Left ventricle myocardium superior (tissue), 1 donor: Measurements from ENCODE around the gene RMP24.
A peak's percentile ranks its signal among the peaks of the same experiment; 100 is the strongest.

Experiments
- ATAC-seq: fragments of 200-7000 bp; cut with Tn5 transposase; one replicate; pipeline ENCODE4 v1.9.1; 2020; ENCODE audit warnings: mild to moderate bottlenecking, moderate library complexity
- DNase-seq: peaks from one replicate; pipeline ENCODE4 v3.0.0-alpha.2; 2020
- intact Hi-C: fragments of 100-400 bp; cut with micrococcal nuclease; formaldehyde crosslinking; loops from one replicate; pipeline ENCODE4 v1.11.0; 2022
- donor health status: DM: no; HTN: yes; CAD: no; lungs with severe emphysema.

The RMP24 gene

GRCh38 chr18:35972197-35973000, at the start of gene RMP24:
Gene RMP24 (plus strand): TSS chr18:35972679.
- intact Hi-C loops: no loop called here
- ATAC-seq (peak; percentile 98), DNase-seq (peak; percentile 95)

GRCh38 chr18:35923939-35924684, 48.4 kb upstream of the RMP24 start:
- DNase-seq (no peak), ATAC-seq (peak; percentile 26)
- intact Hi-C loops: no loop called here

GRCh38 chr18:35926884-35927283, 45.6 kb upstream of the RMP24 start:
- ATAC-seq (no peak), DNase-seq (no peak)
- intact Hi-C loops: no loop called here

- ATAC-seq (no peak), DNase-seq (no peak)
- intact Hi-C loops: no loop called here
These were observed 45.0 kb upstream of the RMP24 start for GRCh38 chr18:35927430-35927829.

- DNase-seq (no peak), ATAC-seq (no peak)
- intact Hi-C loops: no loop called here
These were observed 38.5 kb upstream of the RMP24 start for GRCh38 chr18:35933982-35934381.

GRCh38 chr18:35934891-35935290, 37.6 kb upstream of the RMP24 start:
- ATAC-seq: no peak
- intact Hi-C loops: no loop called here
- DNase-seq: no peak

GRCh38 chr18:35935805-35936204, 36.7 kb upstream of the RMP24 start:
- no peak for DNase-seq
- no peak for ATAC-seq
- intact Hi-C loops: no loop called here

- intact Hi-C loops: no loop called here
- ATAC-seq (no peak), DNase-seq (no peak)
These were observed 35.5 kb upstream of the RMP24 start for GRCh38 chr18:35936951-35937350.

GRCh38 chr18:35938158-35938557, 34.3 kb upstream of the RMP24 start:
- intact Hi-C loops: no loop called here
- ATAC-seq: no peak
- no peak for DNase-seq

GRCh38 chr18:35938562-35938961, 33.9 kb upstream of the RMP24 start:
- DNase-seq (no peak), ATAC-seq (no peak)
- intact Hi-C loops: no loop called here

- intact Hi-C loops: no loop called here
These were observed 33.3 kb upstream of the RMP24 start for GRCh38 chr18:35939138-35939537.

GRCh38 chr18:35941299-35941698, 31.2 kb upstream of the RMP24 start:
- DNase-seq: no peak
- intact Hi-C loops: no loop called here
- no peak for ATAC-seq

More at GRCh38 chr18:35939138-35939537, 33.3 kb upstream of the RMP24 start:
- DNase-seq (no peak), ATAC-seq (no peak)

GRCh38 chr18:35942133-35942532, 30.3 kb upstream of the RMP24 start:
- ATAC-seq (no peak), DNase-seq (no peak)
- intact Hi-C loops: no loop called here

- intact Hi-C loops: no loop called here
- DNase-seq: no peak
- ATAC-seq: no peak
These were observed 29.8 kb upstream of the RMP24 start for GRCh38 chr18:35942661-35943060.

GRCh38 chr18:35948080-35948479, 24.4 kb upstream of the RMP24 start:
- ATAC-seq: no peak
- no peak for DNase-seq
- intact Hi-C loops: no loop called here

- ATAC-seq (no peak), DNase-seq (no peak)
- intact Hi-C loops: no loop called here
These were observed 23.4 kb upstream of the RMP24 start for GRCh38 chr18:35949090-35949489.

GRCh38 chr18:35949903-35950627, 22.4 kb upstream of the RMP24 start:
- ATAC-seq: peak; percentile 90
- DNase-seq: peak; percentile 66

GRCh38 chr18:35950628-35950982, 21.9 kb upstream of the RMP24 start:
- intact Hi-C loops: loop anchor here (1.0 kb wide), 1 partner anchor 194 kb away; no protein-coding TSS in a partner anchor
- no peak for DNase-seq
- ATAC-seq: no peak

More at GRCh38 chr18:35949903-35950627, 22.4 kb upstream of the RMP24 start:
- intact Hi-C loops: loop anchor here (1.0 kb wide), 1 partner anchor 194 kb away; no protein-coding TSS in a partner anchor

GRCh38 chr18:35953688-35954087, 18.8 kb upstream of the RMP24 start:
- intact Hi-C loops: no loop called here
- ATAC-seq (no peak), DNase-seq (no peak)

- intact Hi-C loops: no loop called here
- DNase-seq (no peak), ATAC-seq (no peak)
These were observed 16.3 kb upstream of the RMP24 start for GRCh38 chr18:35956226-35956625.
